Measurements from ENCODE around the gene CEP131.

The CEP131 gene

DNA sequence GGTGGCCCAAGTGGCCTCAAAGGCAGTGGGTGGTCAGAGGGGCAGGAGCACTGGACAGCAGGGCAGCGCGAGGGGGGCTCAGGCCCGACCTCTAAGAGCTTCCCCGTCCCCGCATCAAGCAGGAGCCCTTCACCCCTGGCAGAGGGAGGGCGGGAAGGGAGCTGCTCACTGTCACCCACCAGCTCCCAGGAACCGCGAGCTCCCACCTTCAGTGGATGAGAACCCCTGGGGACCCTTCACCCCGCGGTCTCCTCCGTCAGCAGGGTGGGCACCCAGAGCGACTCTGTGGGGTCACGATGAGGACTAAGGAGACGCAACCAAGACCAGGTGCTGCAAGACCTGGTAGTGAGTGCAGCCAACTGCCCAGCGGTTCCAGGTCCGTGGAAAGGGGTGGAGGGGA lies 13.6 kb downstream of the CEP131 start:
- TF ChIP-seq POLR2AphosphoS5 (IDR thresholded peaks at IDR 0.05; ENCODE audit: low read depth, low read length) (no peak), SIN3A (IDR thresholded peaks at IDR 0.05; ENCODE audit: borderline replicate concordance, insufficient read depth, low read length) (no peak), TAF1 (IDR thresholded peaks at IDR 0.05; ENCODE audit: borderline replicate concordance, insufficient read depth, low read length) (no peak), FOXP2 (optimal IDR thresholded peaks at IDR 0.05; ENCODE audit: borderline replicate concordance, extremely low read depth, extremely low read length, insufficient read depth) (no peak)
- TF ChIP-seq, protein P1, sequence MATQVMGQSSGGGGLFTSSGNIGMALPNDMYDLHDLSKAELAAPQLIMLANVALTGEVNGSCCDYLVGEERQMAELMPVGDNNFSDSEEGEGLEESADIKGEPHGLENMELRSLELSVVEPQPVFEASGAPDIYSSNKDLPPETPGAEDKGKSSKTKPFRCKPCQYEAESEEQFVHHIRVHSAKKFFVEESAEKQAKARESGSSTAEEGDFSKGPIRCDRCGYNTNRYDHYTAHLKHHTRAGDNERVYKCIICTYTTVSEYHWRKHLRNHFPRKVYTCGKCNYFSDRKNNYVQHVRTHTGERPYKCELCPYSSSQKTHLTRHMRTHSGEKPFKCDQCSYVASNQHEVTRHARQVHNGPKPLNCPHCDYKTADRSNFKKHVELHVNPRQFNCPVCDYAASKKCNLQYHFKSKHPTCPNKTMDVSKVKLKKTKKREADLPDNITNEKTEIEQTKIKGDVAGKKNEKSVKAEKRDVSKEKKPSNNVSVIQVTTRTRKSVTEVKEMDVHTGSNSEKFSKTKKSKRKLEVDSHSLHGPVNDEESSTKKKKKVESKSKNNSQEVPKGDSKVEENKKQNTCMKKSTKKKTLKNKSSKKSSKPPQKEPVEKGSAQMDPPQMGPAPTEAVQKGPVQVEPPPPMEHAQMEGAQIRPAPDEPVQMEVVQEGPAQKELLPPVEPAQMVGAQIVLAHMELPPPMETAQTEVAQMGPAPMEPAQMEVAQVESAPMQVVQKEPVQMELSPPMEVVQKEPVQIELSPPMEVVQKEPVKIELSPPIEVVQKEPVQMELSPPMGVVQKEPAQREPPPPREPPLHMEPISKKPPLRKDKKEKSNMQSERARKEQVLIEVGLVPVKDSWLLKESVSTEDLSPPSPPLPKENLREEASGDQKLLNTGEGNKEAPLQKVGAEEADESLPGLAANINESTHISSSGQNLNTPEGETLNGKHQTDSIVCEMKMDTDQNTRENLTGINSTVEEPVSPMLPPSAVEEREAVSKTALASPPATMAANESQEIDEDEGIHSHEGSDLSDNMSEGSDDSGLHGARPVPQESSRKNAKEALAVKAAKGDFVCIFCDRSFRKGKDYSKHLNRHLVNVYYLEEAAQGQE (IDR thresholded peaks at IDR 0.05; ENCODE audit: insufficient read depth in 1 of 2, low read depth in 2 of 2, low read length in 2 of 2): no peak

DNA sequence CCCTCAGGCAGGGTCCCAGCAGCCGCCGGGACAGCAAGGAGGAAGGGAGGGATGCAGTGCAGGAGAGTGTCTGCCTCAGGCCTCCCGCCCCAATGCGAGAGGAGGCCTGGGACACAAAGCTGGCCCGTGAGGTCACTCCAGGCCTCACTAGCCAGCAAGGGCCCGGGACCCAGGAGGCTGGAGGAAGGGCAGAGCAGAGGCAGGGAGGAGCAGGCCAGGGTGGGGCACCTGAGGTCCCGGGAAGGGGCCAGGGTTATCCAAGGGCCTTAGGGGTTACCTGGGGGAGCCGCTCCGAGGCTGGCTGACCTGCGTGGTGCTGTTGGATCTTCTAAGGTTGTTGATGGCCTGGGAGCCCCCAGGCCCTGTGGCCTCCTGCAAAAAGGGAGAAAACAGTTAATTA lies 14.1 kb downstream of the CEP131 start:
- TF ChIP-seq FOXP2 (optimal IDR thresholded peaks at IDR 0.05; ENCODE audit: borderline replicate concordance, extremely low read depth, extremely low read length, insufficient read depth): no peak
- no peak for TF ChIP-seq POLR2AphosphoS5 (IDR thresholded peaks at IDR 0.05; ENCODE audit: low read depth, low read length)
- TF ChIP-seq, protein P1 (IDR thresholded peaks at IDR 0.05; ENCODE audit: insufficient read depth in 1 of 2, low read depth in 2 of 2, low read length in 2 of 2): no peak
- no peak for TF ChIP-seq SIN3A (IDR thresholded peaks at IDR 0.05; ENCODE audit: borderline replicate concordance, insufficient read depth, low read length)
- no peak for TF ChIP-seq TAF1 (IDR thresholded peaks at IDR 0.05; ENCODE audit: borderline replicate concordance, insufficient read depth, low read length)

DNA sequence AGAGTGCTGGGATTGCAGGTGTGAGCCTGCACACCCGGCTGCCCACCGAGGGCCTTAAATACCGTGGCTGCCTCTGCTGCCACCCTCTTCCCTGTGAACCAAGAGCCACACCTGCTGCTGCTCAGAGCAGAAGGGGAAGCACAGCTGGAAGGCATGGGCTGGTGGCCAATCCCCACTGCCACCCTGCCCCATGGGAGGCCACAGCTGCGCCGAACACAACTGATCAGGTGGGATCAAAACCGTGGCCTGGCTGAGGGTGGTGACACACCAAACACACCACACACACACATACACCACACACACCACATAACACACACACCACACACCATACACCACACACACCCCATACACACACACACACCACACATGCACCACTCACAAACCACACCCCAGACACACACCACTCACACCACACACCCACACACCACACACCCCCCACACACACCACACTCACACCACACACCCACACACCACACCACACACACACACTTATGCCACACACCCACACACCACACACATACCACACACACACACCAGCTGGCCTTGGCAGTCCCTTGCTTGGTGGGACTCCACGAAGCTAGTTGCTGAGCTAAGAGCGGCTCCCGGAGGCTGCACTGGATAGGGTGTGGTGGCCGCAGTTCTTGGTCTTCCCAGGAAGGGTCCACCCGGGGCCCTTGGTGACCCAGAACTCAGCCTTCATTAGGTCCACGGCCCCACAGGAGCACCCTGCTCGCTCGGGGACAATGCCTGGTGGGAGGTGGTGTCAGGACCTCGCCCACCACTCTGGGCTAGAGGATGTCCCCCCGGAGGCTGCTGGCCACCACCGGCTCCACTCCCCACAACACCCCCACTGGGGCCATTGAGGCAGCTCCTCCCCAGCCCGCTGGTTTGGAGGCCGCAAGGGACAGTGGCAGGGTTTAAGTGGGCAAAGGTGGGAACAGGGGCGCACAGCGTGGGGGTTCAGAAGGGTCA lies 14.9 kb downstream of the CEP131 start:
- TF ChIP-seq SIN3A (IDR thresholded peaks at IDR 0.05; ENCODE audit: borderline replicate concordance, insufficient read depth, low read length) (no peak), TAF1 (IDR thresholded peaks at IDR 0.05; ENCODE audit: borderline replicate concordance, insufficient read depth, low read length) (no peak), POLR2AphosphoS5 (IDR thresholded peaks at IDR 0.05; ENCODE audit: low read depth, low read length) (no peak), FOXP2 (optimal IDR thresholded peaks at IDR 0.05; ENCODE audit: borderline replicate concordance, extremely low read depth, extremely low read length, insufficient read depth) (no peak)
- TF ChIP-seq, protein P1 (IDR thresholded peaks at IDR 0.05; ENCODE audit: insufficient read depth in 1 of 2, low read depth in 2 of 2, low read length in 2 of 2): no peak

DNA sequence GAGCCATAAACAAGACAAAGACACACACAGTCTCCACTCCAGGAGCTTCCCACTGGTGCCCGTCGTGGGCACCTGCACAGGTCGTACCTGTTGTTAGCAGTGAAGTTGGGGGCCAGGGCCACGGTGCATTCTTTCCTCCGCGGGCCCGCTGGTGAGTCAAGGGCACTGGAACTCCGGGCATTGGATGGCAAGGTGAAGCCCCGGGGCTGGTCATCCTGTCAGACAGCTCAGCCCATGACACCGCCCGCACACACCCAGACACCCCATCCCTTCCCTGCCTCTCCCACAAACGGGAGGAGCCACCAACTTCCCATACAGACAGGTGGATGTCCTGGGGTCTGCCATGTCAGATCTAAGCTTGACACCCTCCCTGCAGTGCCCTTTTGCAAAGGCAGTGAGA lies 16.1 kb downstream of the CEP131 start:
- TF ChIP-seq POLR2AphosphoS5 (IDR thresholded peaks at IDR 0.05; ENCODE audit: low read depth, low read length) (no peak), FOXP2 (optimal IDR thresholded peaks at IDR 0.05; ENCODE audit: borderline replicate concordance, extremely low read depth, extremely low read length, insufficient read depth) (no peak), TAF1 (IDR thresholded peaks at IDR 0.05; ENCODE audit: borderline replicate concordance, insufficient read depth, low read length) (no peak), SIN3A (IDR thresholded peaks at IDR 0.05; ENCODE audit: borderline replicate concordance, insufficient read depth, low read length) (no peak)
- TF ChIP-seq, protein P1 (IDR thresholded peaks at IDR 0.05; ENCODE audit: insufficient read depth in 1 of 2, low read depth in 2 of 2, low read length in 2 of 2): no peak

Measured in PFSK-1 (cell line).